Neutrophil (primary cell): Measurements from ENCODE around the gene BHLHE40.

ENCODE experiments used
- H3K27ac ChIP-seq: fragments of 200-600 bp; sonication (generic); 2 replicates; pipeline ENCODE4 v1.5.1; 2016; ENCODE audit warnings: mild to moderate bottlenecking, moderate library complexity
- H3K27me3 ChIP-seq: fragments of 200-600 bp; sonication (generic); 2 replicates; pipeline ENCODE4 v1.6.0; 2016; ENCODE audit warnings: mild to moderate bottlenecking
- H3K36me3 ChIP-seq: fragments of 200-600 bp; sonication (generic); 2 replicates; pipeline ENCODE4 v1.5.1; 2017
- H3K4me1 ChIP-seq, 2 experiments: fragments of 200-600 bp in 1 of 2; sonication (generic) in 1 of 2; 1 replicate in 1 of 2; 2 replicates in 1 of 2; pipeline versions ENCODE4 v1.5.1 to v1.6.1; 2013 to 2016; ENCODE audit warnings: low read depth in 1 of 2, low read length in 1 of 2, mild to moderate bottlenecking in 1 of 2, moderate library complexity in 1 of 2; ENCODE audit not compliant: control insufficient read depth in 1 of 2, insufficient read depth in 1 of 2
- H3K4me3 ChIP-seq, 2 experiments: fragments of 200-600 bp in 1 of 2; sonication (generic) in 1 of 2; 1 replicate in 1 of 2; 2 replicates in 1 of 2; pipeline ENCODE4 v1.5.1; 2013 to 2016; ENCODE audit warnings: low read depth in 1 of 2, low read length in 1 of 2, mild to moderate bottlenecking in 1 of 2, moderate library complexity in 1 of 2
- H3K9me3 ChIP-seq: fragments of 200-600 bp; sonication (generic); 2 replicates; pipeline ENCODE4 v1.5.1; 2016
- CTCF ChIP-seq: fragments of 200-600 bp; sonication (generic); IDR thresholded peaks from 2 replicates; pipeline ENCODE4 v1.5.1; 2016; ENCODE audit warnings: antibody characterized with exemption

BHLHE40 gene

GRCh38 chr3:4992118-4992517 lies 12.9 kb downstream of the BHLHE40 start:
- H3K27me3 ChIP-seq: no peaks in the 10 kb centered on the region
- H3K36me3 ChIP-seq: no peaks in the 10 kb centered on the region
- TF ChIP-seq CTCF: no peak
- H3K4me1 ChIP-seq: peaks cover 16 to 18% of the 10 kb centered on the region in 2 experiments
- no peaks in the 10 kb centered on the region for H3K9me3 ChIP-seq
- no peak overlapping the region for H3K27ac ChIP-seq
- H3K4me3 ChIP-seq: no peak overlapping the region

GRCh38 chr3:4993276-4994143 lies 14.3 kb downstream of the BHLHE40 start:
- TF ChIP-seq CTCF: no peak
- Histone ChIP-seq H3K27me3 (no peaks in the 10 kb centered on the region), H3K9me3 (no peaks in the 10 kb centered on the region)

GRCh38 chr3:4994144-4994730 lies 15.0 kb downstream of the BHLHE40 start:
- Histone ChIP-seq H3K4me1 (peaks cover 5 to 6% of the 10 kb centered on the region in 2 experiments), H3K27ac (no peak overlapping the region), H3K36me3 (no peaks in the 10 kb centered on the region), H3K4me3 (no peak overlapping the region), H3K9me3 (no peaks in the 10 kb centered on the region), H3K27me3 (no peaks in the 10 kb centered on the region)
- TF ChIP-seq CTCF: no peak

More at GRCh38 chr3:4993276-4994143, 14.3 kb downstream of the BHLHE40 start:
- H3K36me3 ChIP-seq: no peaks in the 10 kb centered on the region
- H3K4me1 ChIP-seq: peaks cover 5 to 6% of the 10 kb centered on the region in 2 experiments
- H3K4me3 ChIP-seq: no peak overlapping the region
- no peak overlapping the region for H3K27ac ChIP-seq

- no peak for TF ChIP-seq CTCF
- H3K9me3 ChIP-seq: no peaks in the 10 kb centered on the region
- H3K27me3 ChIP-seq: no peaks in the 10 kb centered on the region
- H3K27ac ChIP-seq: no peak overlapping the region
- H3K4me3 ChIP-seq: no peak overlapping the region
- peaks cover 5 to 6% of the 10 kb centered on the region in 2 experiments for H3K4me1 ChIP-seq
- no peaks in the 10 kb centered on the region for H3K36me3 ChIP-seq
Observed at GRCh38 chr3:4994823-4995499, 15.7 kb downstream of the BHLHE40 start.

GRCh38 chr3:4995500-4996053 lies 16.3 kb downstream of the BHLHE40 start:
- no peak overlapping the region for H3K4me3 ChIP-seq
- H3K4me1 ChIP-seq: no peaks in the 10 kb centered on the region
- no peaks in the 10 kb centered on the region for H3K27me3 ChIP-seq
- TF ChIP-seq CTCF: no peak
- no peak overlapping the region for H3K27ac ChIP-seq
- H3K36me3 ChIP-seq: no peaks in the 10 kb centered on the region
- no peaks in the 10 kb centered on the region for H3K9me3 ChIP-seq
